Testis (tissue), 2 donors: ENCODE measurements around the gene RAPH1.

Experiments used
- POLR2A ChIP-seq: fragments of 450-650 bp; IDR thresholded peaks from one replicate; pipeline ENCODE4 v1.6.1; 2017; ENCODE audit warnings: antibody characterized with exemption, mild to moderate bottlenecking, moderate library complexity
- TF ChIP-seq, protein P1 (sequence below), 3 experiments: fragments of 450-650 bp in 2 of 3; fragments of 200-600 bp in 1 of 3; sonication (generic) in 1 of 3; IDR thresholded peaks; one replicate each; pipeline ENCODE4 v1.5.1; 2016 to 2019; ENCODE audit warnings: antibody characterized with exemption in 3 of 3, mild to moderate bottlenecking in 2 of 3, moderate library complexity in 1 of 3

DNA sequence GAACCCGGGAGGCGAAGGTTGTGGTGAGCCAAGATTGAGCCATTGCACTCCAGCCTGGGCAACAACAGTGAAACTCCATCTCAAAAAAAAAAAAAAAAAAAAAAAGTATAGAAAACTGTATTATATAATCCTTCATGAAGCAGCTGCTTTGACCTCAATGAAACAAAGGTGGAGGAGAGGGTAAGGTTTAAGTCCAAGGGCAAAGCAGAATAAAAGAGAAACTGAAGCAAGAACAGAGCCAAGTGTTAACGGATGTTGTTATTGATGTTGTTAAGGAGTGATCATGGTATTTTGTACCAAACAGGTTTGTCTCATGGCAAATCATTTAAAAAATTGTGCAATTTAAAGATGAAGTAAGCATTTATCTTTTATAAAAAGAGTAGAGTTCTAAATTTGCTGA lies 7.4 kb downstream of the RAPH1 start:
- TF ChIP-seq POLR2A, result no peak
- TF ChIP-seq, protein P1, sequence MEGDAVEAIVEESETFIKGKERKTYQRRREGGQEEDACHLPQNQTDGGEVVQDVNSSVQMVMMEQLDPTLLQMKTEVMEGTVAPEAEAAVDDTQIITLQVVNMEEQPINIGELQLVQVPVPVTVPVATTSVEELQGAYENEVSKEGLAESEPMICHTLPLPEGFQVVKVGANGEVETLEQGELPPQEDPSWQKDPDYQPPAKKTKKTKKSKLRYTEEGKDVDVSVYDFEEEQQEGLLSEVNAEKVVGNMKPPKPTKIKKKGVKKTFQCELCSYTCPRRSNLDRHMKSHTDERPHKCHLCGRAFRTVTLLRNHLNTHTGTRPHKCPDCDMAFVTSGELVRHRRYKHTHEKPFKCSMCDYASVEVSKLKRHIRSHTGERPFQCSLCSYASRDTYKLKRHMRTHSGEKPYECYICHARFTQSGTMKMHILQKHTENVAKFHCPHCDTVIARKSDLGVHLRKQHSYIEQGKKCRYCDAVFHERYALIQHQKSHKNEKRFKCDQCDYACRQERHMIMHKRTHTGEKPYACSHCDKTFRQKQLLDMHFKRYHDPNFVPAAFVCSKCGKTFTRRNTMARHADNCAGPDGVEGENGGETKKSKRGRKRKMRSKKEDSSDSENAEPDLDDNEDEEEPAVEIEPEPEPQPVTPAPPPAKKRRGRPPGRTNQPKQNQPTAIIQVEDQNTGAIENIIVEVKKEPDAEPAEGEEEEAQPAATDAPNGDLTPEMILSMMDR (IDR thresholded peaks at IDR 0.05), result no peak
